ENCODE results near the gene PRKN.
"Not testable (repeated sequence)": the region's sequence is repeated elsewhere in the genome, so short reads cannot be mapped to it uniquely, and the experiment has no call there.

The PRKN gene

DNA sequence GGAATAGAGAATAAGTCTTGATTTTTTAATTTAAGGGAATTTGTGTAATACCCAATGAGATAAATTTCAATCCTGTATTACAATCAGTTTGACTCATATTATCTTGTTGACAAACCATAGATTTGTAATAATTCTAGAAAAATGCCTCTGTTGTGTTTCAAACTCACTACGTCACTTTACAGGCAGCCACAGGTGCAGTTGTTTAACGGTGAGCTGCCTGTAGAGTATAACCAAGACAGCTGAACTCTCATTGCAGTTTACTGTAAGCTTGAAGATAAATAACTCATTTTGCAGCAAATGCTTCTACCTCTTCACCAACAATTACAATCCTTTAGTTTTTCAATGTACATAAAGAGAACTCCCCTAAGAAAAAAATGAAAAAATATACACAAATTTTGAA is 114.3 kb downstream of the PRKN start:
- no peak for DNase-seq

DNA sequence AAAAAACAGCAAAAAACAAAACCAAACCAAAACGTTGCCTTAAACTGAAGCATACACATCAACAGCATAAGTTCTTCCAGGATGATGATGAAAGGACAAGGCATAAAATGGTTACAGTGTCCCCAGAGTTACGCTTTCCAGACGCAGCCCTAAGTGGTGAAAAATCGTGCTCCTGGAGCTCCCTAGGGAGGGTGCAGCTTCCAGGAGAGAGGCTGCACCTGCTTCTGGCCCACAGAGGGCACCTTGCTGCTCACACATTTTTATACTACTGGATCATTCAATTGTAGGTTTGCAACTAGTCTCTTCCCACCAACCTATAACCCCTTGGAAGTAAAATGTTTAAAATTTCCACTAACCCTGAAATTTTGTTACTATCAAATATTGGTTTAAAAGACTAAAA is 115.0 kb downstream of the PRKN start:
- no peak for DNase-seq

DNA sequence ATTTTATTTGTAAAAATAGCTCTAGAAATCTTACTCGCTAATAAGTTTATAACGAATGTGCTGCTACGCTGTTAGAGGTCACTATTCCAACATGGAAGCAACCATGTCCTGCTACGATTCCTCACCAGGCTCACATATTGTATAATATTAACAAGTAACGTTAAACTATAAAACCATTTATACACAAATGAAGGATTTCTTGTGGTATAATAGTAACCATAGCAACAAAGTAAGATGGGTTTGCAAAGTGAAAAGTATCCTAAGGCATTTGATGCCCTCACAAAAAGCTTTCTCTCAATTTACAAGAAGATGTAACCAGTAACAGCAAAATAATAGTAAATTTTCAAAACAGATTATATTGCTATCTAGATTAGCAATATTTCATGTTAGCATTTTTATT is 117.2 kb downstream of the PRKN start:
- no peak for DNase-seq

DNA sequence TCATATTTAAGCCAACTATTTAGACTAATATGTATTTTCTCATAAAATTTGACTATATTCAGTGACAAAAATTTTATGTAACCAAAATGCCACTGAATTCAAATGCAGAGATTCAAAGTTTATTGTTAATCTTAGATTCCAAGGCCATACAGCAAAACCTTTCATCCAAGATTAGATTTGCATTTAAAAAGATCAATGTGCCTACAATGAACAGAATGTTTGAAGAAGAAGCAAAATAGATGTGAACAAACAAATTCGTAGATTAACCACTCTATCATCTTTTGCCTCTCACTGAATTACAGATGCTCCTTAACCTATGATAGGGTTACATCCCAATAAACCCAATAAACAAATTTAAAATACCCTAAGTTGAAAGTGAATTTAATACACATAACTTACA is 121.7 kb downstream of the PRKN start:
- no peak for DNase-seq

DNA sequence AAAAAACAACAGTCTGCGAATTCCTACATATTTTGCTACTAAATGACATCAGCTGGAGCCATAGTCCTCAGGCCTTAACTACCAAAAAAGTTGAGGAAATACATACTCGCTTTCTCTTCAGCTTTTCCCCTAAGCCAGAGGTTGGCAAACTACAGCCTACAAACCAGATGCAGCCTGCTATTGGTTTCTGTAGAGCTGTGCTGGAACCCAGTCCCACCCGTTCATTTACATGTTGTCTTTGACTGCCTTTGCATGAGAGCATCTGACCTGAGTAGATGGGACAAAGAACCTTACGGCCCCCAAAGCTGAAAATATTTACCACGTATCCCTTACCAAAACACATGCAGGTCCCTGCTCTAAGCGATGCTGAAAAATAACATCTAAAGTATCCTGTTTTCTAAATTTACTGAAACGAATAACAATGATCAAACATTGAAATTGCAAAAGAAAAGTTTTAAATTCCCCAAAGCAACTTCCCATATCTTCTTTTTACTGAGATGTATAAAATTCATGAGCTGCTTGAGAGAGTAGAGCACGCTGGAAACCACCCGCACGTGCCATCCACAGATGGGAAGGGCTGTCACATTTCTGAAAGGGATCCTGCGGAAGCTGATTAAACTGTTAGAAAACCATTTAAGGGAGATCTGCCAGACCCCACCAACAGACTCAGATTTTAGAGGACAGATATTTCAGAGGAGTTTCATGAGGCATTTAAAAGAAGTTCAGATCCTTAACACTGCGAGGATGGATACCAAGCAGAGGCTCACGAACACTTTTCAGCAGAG is 124.1 kb downstream of the PRKN start:
- no peak for DNase-seq

DNA sequence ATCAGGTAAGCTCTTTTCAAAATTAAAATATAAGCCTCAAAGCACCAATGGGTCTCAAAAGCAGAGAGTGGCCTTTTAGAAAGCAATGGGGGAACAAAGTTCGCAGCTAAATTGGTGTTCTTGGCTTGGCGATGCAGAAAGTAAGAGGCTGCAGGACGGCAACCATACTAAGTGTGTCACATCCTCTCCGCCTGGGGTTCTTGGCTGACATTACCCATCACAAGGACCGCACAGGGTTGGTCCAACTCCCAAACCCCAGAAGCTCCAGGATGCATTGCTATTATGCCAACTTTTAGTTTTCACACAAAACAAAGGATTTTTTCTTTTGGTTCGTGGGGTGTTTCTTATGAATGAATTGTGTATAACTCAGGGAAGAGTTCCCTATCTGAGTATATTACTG is 124.8 kb downstream of the PRKN start:
- no peak for DNase-seq

DNA sequence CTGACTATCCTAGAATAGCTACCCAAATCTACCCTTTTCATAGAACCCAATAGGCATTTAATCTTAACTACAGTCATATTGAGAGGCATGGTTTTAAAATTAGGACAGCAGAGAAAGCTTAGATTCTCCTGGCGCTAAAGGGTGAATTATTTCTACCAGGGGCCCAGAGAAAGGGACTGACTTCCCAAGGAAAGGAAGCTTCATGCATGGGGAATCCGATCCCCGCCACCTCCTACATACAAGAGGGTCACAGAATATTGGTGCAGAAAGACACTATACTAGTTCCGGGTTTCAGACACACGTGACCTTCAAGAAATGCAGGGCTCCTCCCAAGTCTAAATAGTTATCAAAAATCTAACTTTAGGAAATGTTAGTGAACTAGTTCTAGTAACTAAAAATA is 130.9 kb downstream of the PRKN start:
- DNase-seq, result no peak

DNA sequence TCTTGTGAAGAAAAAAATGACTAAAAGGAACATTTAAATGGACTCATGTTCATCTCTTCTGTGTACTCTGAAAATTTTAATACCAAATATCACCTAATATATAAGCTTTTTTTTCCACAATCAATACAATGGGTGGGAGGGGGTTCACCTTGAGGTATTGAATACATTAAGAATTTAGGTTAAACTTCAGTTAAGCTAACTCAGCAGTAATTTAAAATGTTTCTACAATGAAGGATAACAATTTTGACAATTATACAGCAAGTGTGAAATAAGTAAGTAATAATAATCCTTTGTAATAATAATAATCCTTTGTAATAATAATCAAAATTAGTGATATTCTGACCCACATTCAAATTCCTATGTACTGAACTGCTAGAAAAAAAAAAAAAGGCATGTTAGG is 136.0 kb downstream of the PRKN start:
- DNase-seq, result no peak

DNA sequence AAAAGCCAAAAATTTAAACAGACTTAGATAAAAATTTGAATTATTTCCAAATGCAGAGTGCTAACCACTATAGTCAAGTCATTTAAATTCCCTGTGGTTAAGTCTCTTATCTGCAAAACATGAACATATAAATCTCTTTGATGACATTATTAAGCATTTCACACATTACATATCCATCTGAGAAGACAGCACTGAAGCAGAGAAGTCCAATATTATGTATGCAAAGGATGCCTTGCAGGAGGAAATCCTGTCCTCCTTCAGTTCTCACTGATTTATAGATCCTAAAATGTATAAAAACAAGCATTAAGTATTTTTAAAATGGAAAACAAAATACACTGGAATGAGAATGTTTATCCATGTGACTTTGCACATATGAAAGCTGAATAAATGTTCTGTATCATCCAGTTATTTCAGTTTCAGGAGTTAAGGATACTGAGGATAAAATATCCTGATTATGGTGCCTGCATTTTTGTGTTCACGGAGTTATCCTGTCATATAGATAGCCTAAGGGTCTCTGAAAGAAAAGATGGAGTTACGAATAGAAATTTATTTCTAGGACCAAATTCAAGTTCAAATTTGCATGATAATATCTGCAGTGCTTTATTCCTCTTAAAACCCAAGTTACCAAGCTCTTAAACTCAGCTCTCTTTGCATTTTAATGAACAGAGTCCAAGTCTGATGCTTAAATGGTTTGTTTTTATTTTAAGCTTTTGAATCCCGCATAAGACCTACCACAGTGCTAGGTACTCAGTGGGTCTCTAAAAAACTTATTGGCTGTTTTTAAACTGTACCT is 145.4 kb downstream of the PRKN start:
- no peak for DNase-seq

DNA sequence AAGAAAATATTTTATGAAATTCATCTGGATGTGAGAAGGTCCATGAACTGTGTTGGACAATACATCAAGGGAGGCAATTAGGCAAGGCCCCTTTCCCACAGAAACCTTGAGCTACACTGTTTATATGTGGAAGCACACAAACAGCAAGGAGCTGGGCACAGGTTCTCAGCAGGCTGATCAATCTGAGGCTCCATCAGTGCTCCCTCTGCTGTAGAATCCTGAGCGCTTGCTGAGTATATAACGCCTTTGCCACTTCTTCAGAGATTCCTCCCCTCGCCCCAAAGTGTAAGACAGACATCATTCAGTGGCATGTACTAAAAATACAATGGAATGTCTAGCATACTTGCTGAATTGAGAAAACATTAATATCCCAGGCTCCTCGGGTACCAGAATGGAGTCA is 146.9 kb downstream of the PRKN start:
- DNase-seq, result no peak

DNA sequence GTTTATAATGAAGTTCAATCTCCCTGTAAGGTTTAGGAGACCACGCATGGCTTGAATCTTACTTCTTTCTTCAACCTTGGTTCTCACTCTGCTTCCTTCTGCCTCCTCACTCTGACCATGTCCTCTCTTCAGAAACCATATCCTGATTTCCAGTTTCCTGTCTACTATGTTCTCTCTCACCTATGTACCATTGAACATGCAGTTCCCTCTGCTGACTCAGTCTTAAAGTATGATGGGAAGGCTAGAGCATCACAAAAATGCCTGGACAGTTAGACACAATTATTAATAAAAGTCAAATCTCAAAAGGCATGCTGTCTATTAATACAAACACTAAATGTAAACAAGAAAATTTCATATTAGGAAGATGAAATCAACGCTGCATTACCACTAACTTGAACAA is 151.6 kb downstream of the PRKN start:
- no peak for DNase-seq

DNA sequence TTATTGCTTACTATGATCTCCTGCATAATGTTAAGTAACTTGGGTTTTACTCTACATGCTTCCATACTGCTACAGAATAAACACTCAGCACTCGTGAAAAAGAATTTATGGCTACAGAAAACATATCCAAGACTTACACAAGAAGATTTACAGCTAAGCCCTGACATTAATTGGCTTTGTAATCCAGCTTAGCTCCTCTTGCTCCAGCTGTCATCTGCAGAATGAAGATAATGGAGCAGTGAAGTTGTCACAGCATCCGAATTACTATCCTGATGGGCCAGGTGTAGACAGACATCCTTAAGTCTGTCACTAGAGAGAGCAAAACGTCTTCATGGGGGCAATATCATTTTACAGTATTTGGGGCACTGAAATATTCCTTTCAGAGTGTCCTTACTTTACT is 155.3 kb downstream of the PRKN start:
- no peak for DNase-seq

DNA sequence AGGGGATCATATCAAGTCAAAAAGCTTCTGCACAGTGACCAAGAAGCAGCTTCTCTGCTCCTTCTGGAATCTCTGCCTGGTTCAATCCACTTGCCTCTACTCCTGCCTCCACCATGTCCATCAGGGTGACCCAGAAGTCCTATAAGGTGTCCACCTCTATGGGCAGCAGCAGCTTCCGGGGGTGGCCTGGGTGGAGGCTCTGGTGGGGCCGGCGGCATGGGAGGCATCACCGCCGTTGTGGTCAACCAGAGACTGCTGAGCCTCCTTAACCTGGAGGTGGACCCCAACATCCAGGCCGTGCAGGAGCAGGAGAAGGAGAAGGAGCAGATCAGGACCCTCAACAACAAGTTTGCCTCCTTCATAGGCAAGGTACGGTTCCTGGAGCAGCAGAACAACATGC is 159.3 kb downstream of the PRKN start:
- no peak for DNase-seq

DNA sequence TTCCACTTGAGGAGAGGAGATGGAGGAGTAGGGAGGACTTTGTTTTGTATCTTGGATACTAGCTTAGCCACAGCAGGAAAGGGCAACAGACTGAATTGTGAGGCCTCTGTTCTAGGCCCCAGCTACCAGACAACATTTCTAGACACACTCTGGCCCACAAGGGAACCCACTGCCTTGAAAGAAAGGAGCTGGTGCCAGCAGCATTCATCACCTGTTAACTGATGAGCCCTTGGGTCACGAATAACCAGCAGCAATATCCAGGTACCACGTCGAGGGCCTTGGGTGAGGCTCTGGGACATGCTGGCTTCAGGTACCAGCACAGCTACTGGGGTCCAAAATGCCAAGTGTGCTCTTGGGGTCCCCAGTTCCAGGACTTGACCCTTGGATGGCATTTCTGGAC is 165.5 kb downstream of the PRKN start:
- DNase-seq, result no peak

DNA sequence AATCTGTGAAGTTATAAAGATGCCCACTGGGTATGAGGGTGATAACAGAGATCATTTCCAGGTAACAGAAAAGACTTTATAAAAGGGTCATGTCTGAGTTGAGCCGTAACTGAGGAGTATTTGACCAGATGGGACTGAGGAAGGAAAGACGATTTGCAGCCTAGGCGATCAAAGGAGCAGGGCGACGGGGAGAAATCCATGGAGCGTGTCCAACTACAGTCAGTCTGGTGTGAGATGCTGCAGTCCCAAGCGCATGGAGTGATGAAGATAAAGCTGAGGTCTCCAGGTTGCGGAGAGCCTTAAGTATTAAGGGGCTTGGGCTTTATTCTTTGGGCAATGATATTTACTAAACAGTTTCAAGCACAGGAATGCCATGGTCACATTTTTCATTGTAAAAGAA is 166.7 kb downstream of the PRKN start:
- DNase-seq, result no peak

DNA sequence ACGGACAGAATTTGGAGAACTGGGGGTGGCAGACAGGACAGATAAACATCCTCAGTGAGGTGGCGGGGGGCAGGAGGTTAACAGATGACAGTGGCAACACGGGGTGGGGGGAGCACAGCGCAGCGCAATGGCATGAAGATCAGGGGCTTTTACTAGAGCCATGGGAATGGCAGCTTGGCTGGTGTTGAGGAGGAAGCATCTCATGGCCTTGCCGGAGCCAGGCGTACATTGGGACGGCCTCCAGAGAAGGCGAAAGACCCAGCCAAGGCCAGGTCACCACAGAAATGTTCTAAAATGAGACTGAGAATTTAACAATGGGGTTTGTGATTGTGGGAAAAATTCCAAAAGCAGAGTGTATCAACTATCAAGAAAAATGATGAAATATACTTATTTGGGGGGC is 173.0 kb downstream of the PRKN start:
- DNase-seq, result no peak

DNA sequence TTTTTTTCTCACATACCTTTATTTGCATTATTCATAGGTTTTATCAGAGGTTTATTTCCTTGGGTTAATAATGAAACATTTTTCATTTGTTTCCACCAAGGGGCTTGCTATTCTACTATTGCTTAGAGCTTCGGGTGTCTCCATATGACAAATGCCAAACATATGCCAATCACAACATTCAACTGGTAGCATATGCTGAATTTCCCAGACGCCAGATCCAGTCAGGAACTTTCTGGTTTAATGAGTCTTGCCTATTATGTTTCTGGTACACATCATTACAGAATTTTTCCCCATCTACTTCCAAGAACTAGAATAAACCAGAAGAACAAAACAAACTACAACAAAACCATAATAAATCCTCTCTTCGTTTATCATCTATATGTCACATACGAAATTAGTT is 180.7 kb downstream of the PRKN start:
- DNase-seq, result no peak

DNA sequence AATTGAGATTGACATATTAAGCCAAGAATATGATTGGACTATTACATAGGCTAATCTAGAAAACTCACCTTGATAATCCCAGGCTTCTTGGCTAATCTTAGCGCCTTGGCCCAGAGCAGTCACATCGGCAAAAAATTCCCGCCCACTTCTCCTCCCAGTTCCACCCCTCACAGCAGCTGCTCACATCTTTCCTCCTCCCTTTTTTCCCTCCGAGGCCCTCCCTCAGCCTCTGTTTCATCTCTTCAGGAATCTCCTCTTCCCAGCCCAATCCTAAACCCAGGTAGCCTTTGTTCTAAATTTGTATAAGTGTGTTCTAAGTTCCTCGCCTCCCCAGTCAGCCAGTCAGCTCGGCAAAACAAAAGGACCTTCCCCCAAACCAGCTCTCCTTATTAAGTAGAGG is 184.3 kb downstream of the PRKN start:
- no peak for DNase-seq

DNA sequence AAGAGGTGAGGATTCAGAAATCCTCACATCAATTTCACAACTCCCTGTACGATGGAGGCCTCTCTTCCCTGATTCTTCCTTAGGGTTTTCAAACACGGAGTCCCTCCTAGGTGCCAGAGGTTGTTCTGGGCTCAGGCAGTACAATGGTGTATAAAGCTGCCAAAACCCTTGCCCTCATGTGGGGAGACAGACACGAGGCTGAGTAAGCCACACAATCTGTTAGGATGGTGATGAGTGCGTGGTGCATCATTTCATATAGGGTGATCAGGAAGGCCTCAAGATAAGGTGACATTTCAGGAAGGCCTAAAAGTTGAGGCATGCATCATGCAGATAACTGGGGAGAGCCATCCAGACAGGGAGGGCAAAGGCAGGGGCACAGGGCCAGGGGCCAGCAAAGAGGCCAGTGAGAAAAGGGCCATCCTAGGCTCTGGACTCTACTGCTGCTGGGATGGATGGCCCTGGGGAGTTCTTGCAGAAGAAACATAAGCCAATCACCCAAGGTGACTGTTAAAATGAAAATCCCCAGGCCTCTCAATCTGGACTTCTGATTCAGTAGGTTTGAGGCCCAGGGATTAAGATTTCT is 186.5 kb downstream of the PRKN start:
- no peak for DNase-seq

DNA sequence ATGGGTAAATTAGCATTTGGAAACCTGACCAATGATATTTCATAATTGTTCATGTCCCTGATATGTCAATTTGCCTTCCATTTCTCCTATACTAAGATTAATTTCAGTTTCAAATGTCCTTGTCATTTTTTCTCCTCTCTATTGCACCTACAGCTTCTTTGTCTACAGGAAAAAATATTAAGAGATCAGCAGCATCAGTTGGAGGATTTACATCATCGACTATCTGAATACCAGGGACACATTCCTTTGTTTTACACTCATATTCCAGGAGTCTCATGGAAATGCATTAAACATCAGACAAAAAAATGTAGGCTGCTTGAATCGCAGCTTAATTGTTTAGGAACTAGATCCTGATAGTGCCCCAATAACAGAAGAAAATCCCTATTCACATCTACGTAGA is 188.2 kb downstream of the PRKN start:
- DNase-seq, result no peak

DNA sequence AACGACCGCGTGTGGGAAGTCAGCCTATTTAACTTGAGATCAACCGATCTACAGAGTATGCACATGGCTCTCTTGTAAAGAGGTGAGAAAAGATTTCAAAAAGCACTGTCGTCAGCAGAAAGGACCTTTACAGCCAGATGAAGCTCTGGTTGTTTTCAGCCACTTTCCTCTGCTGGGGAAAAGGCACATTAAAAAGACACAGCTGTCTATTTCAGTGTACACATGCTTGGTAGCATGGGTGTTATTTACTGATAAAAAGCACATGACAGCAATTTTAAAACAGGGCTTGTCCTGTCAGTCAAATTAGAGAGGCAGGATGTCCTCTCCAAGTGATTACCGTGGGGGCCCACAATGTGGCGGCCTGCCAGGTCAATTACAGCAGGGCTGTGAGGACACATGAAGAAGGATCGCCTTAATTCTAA is 188.9 kb downstream of the PRKN start:
- DNase-seq, result no peak

DNA sequence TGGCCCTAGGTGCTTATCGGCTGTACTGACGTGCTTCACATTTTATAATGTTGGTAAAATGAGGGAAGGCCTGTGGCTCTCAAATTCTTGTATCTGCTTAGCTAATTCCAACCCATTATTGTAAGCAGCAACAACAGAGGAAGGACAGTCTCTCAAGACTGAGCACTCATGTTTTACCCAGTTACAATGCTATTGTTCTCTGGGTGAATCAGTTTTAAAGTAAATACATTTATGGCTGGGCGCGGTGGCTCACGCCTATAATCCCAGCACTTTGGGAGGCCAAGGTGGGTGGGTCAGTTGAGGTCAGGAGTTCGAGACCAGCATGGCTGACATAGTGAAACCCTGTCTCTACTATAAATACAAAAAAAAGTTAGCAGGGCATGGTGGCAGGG is 194.6 kb downstream of the PRKN start:
- no peak for DNase-seq

DNA sequence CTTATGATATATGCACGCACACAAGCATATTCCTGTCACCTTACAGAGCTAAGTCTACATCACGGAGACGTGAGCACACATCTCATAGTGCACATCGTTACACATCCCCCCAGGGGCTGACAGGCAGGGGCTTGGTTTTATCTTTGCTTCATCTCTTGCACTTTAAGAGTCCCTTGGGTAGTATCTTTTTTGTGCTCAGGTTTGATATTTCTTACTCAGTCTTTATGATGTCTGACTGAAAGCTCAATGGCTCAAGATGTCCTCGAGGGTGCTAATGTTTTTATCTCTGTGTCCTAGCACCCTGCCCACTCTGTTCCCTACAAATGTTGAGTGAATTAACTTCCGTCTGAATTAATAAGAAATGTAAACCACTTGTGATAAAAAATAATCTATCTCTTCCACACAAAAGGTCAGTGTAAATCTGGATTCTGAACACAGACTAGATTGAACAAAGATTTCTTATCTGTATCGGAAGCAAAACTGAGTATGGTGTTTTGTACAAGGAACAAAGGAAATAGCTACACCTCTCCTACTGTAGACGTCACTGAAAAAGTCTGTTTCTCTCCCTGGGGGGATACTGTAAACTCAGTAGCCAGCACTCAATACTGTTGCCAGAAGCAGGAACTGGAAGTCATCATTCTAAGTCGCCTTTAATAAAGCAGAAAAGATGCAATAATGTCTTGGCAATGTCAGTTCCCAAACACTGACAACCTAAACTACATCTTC is 195.1 kb downstream of the PRKN start:
- DNase-seq, result no peak

DNA sequence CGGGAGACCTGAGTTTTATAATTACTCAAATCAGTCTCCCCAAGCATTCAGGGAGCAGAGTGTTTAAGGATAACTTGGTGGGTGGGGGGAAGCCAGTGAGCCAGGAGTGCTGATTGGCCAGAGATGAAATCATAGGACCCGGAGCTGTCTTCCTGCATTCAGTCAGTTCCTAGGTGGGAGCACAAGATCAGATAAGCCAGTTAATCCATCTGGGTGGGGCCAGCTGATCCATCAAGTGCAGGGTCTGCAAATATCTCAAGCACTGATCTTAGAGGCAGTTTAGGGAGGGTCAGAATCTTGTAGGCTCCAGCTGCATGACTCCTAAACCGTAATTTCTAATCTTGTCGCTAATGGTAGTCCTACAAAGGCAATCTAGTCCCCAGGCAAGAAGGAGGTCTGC is 196.2 kb downstream of the PRKN start:
- not testable (repeated sequence) for DNase-seq
